HTERT RPE-1 (cell line): ENCODE measurements around the gene GPHN.
"Not testable (repeated sequence)": the region's sequence is repeated elsewhere in the genome, so short reads cannot be mapped to it uniquely, and the experiment has no call there.

Experiments
- in situ Hi-C: fragments of 300-500 bp; cut with MboI; formaldehyde crosslinking; loops from 4 replicates; pipeline ENCODE4 v1.14.3; 2020; ENCODE audit warnings: low sequenced_read_pairs

Gene GPHN

GRCh38 chr14:66651536-66652220, 143.7 kb downstream of the GPHN start:
- in situ Hi-C loops, result no loop called here

- in situ Hi-C loops, result no loop called here
Observed at GRCh38 chr14:66652525-66653106, 144.7 kb downstream of the GPHN start.

GRCh38 chr14:66657780-66658179, 149.8 kb downstream of the GPHN start:
- in situ Hi-C loops, result no loop called here

- in situ Hi-C loops, result no loop called here
Observed at GRCh38 chr14:66662374-66662773, 154.4 kb downstream of the GPHN start.

- in situ Hi-C loops, result no loop called here
Observed at GRCh38 chr14:66677780-66678179, 169.8 kb downstream of the GPHN start.

- in situ Hi-C loops, result no loop called here
Observed at GRCh38 chr14:66680216-66680615, 172.3 kb downstream of the GPHN start.

- in situ Hi-C loops, result no loop called here
Observed at GRCh38 chr14:66696326-66696725, 188.4 kb downstream of the GPHN start.

- in situ Hi-C loops, result no loop called here
Observed at GRCh38 chr14:66698503-66698902, 190.6 kb downstream of the GPHN start.

- in situ Hi-C loops, result no loop called here
Observed at GRCh38 chr14:66701813-66702212, 193.9 kb downstream of the GPHN start.

- in situ Hi-C loops, result no loop called here
Observed at GRCh38 chr14:66708267-66708666, 200.3 kb downstream of the GPHN start.

GRCh38 chr14:66709291-66709690, 201.3 kb downstream of the GPHN start:
- in situ Hi-C loops, result no loop called here

GRCh38 chr14:66714291-66714690, 206.3 kb downstream of the GPHN start:
- in situ Hi-C loops, result not testable (repeated sequence)

- in situ Hi-C loops, result not testable (repeated sequence)
Observed at GRCh38 chr14:66715313-66715712, 207.4 kb downstream of the GPHN start.

- in situ Hi-C loops, result no loop called here
Observed at GRCh38 chr14:66716227-66716626, 208.3 kb downstream of the GPHN start.

GRCh38 chr14:66717561-66718140, 209.7 kb downstream of the GPHN start:
- in situ Hi-C loops, result no loop called here

- in situ Hi-C loops, result no loop called here
Observed at GRCh38 chr14:66724996-66725395, 217.0 kb downstream of the GPHN start.

- in situ Hi-C loops, result not testable (repeated sequence)
Observed at GRCh38 chr14:66731298-66731697, 223.4 kb downstream of the GPHN start.

GRCh38 chr14:66735853-66736252, 227.9 kb downstream of the GPHN start:
- in situ Hi-C loops, result no loop called here

- in situ Hi-C loops, result no loop called here
Observed at GRCh38 chr14:66739826-66740225, 231.9 kb downstream of the GPHN start.

- in situ Hi-C loops, result no loop called here
Observed at GRCh38 chr14:66745078-66745477, 237.1 kb downstream of the GPHN start.

- in situ Hi-C loops, result no loop called here
Observed at GRCh38 chr14:66746316-66747006, 238.5 kb downstream of the GPHN start.

- in situ Hi-C loops, result no loop called here
Observed at GRCh38 chr14:66752109-66752508, 244.2 kb downstream of the GPHN start.
